GM19463 (cell line): ENCODE results near the gene SLC22A15.
"Not testable (repeated sequence)": the region's sequence is repeated elsewhere in the genome, so short reads cannot be mapped to it uniquely, and the experiment has no call there.

Experiments used
- ATAC-seq: cut with Tn5 transposase; IDR thresholded peaks from one replicate; pipeline ENCODE4 v1.9.1; 2021; ENCODE audit warnings: mild to moderate bottlenecking, moderate library complexity; ENCODE audit not compliant: unreplicated experiment

Gene SLC22A15

DNA sequence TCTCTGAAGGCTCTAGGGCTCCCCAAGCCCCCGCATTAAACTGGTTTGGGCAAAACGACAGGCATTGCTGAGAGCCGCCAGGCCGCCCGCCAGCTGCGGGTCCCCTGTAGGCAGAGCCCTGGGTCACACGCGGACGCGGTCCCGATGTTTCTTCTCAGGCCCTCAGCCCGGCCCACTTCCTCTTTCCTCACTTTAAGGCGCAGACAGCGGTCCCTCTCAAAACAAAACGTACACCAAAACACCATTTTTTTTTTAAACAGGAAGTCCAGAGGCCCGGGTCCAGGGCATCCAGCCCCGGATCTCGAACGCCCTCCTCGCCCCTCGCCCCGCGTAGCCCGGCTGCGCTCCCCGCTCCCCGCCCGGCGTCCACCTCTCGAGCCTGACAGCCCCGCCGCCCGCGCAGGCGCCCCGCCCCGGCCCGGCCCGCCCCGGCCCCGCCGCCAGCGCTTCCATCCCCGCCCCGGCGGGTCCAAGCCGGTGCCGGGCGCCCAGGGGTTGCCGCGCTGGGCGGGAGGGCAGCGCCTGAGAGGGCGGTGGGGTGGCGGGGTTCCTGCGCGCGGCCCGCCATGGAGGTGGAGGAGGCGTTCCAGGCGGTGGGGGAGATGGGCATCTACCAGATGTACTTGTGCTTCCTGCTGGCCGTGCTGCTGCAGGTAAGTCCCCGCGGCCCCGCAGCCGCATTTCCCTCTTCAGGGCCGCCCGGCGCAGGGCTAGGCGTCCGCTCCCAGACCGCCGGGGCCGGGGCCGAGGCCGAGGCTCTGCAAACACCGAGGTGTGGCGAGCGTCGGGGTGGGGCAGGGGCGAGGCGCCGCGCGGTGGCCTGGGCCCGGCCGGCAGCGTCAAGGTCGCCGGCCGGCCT is at the start of gene SLC22A15:
SLC22A15 (plus strand) TSS at position 452 of the 859 bp plus-strand sequence; CDS start at position 567, 115 bp downstream.
- ATAC-seq: peak; percentile 83

DNA sequence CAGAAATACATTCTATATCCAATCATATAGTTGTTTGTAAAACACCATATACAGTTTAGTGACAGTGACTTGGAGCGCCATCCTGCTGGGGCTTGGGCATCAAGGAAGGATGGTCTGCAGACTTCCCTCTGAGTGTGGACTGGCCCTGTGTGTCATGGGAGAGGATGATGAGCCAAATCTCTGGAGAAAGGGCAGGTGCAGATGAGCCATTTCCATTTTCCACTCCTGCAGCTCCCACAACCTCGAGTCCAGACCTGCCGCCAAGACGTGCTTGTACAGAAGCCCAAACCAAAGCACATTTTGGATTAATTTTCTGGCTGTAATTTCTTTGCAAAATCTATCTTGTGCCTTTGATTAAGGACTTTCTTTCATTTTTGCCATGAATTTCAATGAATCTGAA is 48.3 kb upstream of the SLC22A15 start:
- no peak for ATAC-seq

DNA sequence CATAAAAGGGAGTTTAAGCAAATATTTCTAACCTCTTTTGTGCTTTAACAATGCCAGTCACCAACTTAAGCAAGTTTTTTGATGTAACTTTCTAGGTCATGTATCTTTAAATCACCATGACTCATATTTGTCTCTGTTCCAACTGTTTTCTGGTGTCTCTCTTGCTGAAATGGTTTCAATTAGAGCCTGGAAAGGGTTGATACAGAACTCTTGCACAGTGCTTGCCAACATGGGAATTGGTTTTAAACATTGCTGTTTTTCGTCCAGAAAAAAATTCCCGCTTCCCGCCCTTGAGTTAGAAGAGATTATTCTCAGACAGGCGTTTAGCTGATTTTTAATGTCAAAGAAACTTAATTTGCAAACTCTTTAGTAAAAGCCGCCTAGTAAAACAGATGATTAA is 46.4 kb upstream of the SLC22A15 start:
- ATAC-seq: no peak

DNA sequence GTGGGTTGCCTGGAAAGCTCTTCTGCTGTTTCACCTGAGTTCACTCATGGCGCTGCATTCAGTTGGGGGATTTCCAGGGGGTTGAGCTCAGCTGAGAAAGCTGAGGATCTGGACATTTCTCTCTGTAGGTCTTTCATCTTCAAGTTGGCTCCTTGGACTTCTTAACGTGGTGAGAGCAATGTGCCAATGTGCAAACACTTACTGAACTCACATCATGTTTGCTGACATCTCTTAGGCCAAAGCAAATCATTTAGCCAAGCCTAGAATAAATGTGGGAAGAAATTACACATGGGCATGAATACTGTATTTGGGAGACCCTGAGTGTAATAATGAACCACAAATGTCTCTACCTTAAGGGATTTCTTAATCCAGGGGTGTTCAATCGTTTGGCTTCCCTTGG is 42.7 kb upstream of the SLC22A15 start:
- no peak for ATAC-seq

DNA sequence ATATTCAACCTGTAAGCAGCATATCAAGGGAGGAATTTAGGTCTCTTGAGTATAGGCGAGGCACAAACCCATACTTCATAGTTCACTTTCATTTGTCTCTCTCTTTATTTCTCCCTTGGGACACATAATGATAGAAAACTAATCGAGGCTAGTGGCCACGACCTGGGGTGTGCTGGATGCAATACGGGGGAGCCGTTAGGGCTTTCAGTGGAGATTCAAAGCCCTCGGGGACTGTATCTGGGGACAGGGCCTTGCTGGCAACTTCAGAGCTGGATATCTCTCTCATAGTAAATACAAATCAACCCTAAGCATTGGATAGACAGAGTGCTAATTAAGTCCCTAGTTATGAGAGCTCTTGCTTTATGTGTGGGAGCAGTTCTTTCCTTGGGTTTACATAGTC is 36.9 kb upstream of the SLC22A15 start:
- no peak for ATAC-seq

DNA sequence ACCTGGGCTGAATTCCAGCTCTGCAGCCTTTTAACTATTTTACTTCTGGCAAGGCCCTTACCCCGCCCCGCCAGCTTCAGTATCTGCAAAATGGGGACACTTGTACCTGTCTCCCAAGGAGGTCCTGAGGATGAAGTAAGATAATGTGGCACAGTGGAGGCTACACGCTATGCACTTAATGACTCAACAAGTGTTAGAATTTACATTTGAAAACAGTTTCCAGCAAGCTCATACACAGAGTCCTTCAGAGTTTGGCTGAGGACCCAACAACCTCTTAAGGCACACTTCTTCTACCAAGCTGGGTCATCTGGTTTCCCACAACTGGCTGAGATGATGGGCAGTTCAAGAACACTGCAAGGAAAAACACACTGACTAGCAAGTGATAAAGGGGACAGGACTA is 30.2 kb upstream of the SLC22A15 start:
- no peak for ATAC-seq

DNA sequence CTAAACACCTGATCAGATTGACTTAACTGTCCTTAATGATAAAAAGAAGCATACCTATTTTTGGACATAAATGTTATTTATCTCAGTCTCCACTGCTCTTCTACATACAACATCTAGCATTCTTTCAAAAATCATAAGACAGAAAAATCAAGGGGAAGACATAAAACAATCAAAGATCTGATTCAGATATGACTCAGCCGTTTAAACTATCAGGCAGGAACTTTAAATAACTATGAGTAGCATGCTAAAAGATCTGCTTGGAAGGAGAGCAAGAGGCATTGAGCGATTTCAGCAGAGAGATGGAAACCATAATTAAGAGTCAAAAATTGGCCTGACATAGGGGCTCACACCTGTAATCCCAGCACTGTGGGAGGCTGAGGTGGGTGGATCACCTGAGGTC is 27.2 kb upstream of the SLC22A15 start:
- ATAC-seq: no peak

DNA sequence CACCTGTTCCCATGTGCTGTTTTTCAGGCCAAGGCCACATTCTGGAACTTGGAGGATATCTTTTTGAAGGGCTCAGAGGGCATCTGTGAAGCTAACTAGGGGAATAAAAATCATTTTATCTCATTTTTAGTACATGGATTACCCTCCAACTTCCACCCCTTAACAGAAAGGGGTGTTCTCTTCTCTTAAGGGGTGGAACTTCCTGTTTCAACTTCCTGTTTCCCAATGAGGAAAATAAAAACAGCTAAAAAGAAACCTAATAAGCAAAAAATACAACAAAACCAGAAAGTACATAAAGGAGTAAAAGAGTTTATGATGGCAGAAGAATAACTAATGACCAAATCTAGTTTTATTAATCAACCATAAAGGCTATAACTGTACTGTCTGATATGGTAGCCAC is 24.8 kb upstream of the SLC22A15 start:
- no peak for ATAC-seq

DNA sequence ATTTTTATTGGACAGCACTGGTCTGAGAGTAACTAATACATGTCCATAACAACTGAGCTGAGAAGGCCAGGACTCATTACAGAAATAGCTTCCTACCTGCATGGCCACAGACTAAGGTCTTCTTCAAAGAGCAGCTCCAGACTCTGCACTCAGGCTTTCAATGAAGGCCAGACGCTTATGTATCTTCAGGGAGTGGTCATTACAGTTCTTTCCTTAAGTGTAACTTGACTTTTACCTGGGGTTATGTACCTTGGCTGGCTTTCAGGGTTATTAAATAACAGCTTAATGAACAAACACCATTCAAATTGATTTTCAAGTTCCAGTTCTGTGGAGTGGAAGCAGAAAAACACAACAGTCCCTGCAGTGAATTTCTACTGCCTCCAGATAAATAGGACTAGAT is 23.8 kb upstream of the SLC22A15 start:
- ATAC-seq: no peak

DNA sequence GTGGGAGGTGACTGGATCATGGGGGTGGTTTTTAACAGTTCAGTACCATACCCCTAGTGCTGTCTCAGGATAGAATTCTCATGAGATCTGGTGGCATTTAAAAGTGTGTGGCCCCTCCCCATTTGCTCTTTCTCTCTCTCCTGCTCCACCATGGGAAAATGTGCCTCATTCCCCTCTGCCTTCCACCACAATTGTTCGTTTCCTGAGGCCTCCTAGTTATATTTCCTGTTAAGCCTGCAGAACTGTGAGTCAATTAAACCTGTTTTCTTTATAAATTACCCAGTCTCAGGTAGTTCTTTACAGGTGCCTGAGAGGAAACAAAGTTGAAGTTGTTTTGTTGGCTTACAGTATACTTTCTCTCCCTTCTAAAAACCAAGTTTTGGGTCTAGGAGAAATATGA is 23.1 kb upstream of the SLC22A15 start:
- ATAC-seq: no peak

DNA sequence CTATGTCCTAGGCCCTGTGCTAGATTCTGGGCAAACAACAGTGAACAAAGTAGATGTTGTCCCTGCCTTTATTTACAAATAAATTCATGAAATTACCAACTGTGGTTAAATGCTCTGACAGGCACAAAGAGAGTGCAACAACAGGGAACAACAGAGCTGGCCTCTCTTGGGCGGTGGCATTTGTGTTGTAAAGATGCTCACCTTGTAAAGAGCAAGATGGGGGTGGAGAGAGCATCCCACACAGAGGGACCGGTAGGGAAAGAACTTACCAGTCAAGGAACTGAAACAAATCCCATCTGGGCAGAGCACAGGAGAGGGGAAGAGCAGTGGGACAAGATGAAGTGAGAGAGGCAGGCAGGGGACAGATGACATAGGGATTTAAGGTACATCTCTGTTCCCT is 21.6 kb upstream of the SLC22A15 start:
- ATAC-seq: no peak

DNA sequence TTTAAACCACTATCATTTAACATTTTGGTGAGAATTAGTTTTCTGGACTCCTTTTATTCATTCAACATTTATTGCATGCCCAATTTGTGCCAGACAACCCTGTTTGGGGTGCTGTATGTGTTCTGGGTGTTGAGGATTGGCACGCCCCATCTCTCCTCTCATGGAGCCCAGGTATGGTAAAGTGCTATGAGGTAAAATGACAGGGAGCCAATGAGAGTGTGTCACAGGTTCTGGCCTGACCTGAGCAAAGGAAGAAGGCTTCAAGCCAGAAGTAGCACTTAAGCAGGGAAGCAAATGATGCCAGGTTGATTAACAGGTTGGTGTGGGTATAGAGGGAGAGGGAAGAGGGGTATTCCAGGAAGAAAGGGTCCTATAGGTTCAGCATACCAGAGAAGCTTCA is 21.1 kb upstream of the SLC22A15 start:
- ATAC-seq: no peak

DNA sequence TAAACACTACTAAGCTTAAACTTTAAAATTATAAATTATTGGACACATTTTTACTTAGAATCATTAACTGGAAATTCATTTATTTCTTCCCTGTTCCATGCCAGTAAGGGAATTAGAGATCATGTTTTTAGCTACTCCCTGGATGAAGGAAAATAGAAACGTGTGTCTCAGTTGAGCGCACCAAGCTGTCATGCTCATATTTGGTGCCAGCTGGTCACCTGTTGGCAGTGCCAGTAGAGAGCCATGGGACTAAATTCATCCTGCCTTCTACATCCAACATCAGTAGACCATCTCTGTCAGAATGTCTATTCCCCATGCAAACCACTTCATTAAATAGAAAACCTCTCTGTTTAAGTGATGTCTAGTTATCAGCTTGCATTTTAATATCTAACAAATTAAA is 17.4 kb upstream of the SLC22A15 start:
- ATAC-seq: no peak

DNA sequence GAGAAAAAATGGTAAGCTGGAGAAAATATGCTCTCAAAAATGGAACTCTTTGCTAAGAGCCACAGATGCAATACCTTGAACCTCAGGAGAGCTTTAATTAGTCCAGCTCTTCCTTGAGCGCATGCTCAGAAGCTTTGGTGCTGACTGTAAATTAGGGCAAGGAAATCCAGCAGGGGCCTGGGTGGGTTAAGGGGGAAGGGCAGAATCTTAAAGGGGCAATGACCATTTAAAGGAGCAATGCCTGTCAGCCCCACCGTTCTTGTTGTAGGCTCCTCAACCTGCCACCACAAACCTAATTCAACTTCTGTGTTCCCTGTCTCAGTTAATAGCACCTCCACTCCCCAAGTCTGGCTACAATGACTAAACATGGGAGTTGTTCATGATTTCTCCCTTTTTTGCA is 6.8 kb upstream of the SLC22A15 start:
- no peak for ATAC-seq

DNA sequence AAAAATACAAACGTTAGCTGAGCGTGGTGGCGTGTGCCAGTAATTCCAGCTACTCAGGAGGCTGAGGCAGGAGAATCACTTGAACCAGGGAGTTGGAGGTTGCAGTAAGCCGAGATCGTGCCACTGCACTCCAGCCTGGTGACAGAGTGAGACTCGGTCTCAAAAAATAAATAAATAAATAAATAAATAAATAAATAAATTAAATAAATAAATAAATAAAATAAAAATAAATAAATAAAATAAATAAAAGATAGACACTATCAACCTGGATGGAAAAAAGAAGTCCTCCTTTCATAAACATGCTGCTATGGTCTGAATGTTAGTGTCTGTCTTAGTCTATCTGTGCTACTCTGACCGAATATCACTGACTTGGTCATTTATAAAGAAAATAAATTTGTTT is 4.5 kb upstream of the SLC22A15 start:
- ATAC-seq: not testable (repeated sequence)

DNA sequence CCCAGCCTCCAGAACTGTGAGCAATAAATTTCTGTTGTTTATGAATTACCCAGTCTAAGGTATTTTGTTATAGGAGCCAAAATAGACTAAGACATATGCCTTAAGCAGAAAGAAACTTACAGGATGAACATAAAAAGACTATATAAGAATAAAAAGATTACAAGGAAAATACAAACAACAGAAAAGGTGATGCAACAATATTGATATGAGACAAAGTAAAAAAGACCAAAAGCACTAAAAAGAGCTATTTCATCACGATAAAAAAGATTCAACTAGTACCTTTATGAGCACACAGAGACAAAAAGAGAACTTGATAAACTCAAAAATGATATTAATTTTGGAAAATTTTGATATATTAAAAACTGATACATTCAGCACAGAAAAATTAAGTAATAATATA is 3.2 kb upstream of the SLC22A15 start:
- no peak for ATAC-seq

DNA sequence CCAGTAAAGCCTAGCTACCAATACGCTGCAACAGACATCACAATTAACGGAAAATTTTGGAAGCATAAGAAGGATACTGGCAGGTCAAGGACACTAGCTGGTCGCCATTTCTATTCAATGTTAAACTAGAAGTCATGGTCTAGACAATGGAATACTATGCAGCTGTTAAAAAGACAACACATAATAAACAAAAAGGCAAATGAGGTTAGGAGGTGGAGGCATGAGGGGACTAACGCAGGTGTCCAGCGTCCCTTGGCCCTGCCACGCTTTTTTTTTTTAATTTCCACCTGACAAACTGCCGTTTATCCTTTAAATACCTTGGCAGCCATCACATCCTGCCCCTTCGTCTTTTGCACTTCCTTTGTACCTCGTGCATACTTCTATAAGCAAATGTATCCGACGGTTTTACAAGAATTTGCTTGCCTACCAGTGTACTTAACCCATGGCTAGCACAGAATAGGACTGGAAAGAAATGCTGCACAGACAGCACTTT is 698 bp upstream of the SLC22A15 start:
- ATAC-seq: no peak

DNA sequence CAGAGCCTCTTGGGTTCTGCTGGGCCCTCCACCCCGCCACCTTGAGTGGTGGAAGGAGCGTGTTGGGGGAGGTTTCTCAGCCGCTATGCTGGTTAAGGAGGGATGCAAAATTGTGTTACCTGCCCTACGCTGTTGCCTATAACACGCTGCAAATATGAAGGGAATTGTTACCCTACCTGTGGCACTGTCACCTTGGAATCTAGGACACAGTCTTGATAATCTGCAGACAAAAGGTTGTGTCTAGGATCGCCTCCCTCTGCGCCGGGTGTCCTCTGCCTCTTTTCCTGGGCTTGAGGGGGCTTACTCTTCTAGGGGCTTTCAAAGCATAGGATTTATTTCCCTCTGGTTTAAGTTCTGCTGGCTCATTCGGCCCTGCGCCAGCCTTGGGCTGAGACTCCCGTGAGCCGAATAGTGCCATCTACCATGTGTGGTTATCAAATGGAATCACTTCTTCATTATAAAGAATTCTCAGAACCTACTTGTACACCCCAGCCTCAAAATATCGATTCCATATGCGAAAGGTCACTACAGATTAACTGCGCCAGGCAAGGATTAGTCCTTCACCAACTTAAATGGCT is 697 bp downstream of the SLC22A15 start:
- no peak for ATAC-seq

DNA sequence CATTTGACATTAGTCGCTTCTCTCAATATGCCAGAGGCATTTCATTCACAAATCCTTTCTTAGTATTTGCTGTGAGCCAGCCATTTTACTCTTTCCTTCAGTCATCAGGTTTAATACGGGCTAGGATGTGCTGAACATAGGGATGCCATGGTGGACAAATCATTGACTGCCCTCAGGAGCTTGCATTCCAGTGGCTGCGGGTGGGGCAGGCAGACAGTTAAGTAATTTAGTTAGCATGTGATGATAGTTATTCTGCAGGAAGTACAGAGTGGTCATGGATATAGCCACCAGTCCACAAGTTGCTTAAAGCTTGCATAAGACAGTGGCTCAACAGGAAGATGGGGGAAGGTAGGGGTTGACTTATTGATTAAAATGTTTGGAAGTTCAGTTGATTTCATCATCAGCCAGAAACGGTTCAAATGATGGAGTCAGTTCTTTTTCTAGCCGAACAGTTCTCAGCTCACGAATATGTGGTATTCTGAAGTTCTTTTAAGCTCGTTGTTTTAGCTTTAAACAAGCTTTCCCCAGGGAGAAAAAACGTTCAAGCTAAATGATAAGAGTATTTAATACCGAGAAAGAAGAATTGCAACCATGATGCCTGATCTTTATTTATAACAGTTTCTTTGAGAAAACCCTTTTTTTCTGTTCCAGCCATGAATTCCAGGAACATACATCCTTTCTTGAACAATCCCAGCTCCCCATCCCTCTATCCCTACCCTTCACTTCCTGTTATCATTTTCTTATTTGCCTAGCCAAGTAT is 1.4 kb downstream of the SLC22A15 start:
- no peak for ATAC-seq

DNA sequence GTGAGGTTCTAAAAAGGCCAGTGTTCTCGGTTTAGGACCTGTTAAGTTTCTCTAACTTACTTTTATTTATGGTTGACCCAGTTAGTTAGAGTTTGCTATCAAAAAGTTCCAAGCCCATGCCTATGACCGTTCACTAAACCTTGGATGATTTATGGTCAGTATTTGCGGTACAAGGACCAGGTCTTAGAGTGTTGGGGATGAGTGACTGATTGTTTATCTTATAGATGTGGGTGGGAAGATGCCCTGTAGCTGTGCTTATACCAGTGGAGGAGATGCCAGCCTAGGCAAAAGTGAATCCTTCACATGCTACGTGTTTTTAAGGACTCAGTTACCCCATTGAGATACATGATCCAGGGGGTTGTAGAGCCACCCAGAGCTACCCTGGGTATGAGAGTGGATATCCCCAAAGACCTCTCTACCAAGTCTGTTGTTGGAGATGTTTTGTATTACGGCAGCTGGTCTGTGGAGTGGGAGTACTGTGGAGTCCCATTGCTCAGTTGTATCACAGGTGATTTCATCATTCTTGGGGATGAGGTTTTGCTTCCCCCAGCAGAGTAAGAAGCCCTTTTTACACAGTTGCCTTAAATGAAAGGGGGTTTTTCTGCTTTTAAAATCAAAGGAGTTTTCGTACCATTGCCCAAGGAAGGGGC is 2.1 kb downstream of the SLC22A15 start:
- no peak for ATAC-seq

DNA sequence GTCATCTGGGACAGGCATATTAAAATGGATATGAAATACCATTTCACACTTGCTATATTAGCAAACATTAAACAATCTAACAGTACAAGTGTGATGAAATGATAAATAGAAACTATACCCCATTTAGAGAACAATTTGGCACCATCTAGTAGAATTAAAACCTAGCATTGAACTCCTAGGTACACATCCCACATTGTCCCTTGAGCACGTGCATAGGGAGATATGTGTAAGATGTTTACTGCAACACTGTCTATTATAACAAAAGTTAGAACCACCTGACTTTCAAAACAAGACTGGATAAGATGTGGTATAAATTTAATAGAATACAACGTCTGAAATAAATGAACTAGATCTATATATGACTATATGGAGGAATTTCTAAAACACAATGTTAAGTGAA is 3.8 kb downstream of the SLC22A15 start:
- ATAC-seq: no peak
